ENCODE data around the gene NME8.

GRCh38 chr7:37831244-37831643 lies 17.2 kb upstream of the NME8 start:
- TF ChIP-seq EZH2 (IDR thresholded peaks at IDR 0.05; ENCODE audit: borderline replicate concordance, insufficient read depth, low read depth, low read length, poor library complexity, severe bottlenecking) (no peak), CTCF (IDR thresholded peaks at IDR 0.05) (no peak)
